ENCODE measurements around the gene NRTN.
"Not testable (repeated sequence)": the region's sequence is repeated elsewhere in the genome, so short reads cannot be mapped to it uniquely, and the experiment has no call there.

Gene NRTN

DNA sequence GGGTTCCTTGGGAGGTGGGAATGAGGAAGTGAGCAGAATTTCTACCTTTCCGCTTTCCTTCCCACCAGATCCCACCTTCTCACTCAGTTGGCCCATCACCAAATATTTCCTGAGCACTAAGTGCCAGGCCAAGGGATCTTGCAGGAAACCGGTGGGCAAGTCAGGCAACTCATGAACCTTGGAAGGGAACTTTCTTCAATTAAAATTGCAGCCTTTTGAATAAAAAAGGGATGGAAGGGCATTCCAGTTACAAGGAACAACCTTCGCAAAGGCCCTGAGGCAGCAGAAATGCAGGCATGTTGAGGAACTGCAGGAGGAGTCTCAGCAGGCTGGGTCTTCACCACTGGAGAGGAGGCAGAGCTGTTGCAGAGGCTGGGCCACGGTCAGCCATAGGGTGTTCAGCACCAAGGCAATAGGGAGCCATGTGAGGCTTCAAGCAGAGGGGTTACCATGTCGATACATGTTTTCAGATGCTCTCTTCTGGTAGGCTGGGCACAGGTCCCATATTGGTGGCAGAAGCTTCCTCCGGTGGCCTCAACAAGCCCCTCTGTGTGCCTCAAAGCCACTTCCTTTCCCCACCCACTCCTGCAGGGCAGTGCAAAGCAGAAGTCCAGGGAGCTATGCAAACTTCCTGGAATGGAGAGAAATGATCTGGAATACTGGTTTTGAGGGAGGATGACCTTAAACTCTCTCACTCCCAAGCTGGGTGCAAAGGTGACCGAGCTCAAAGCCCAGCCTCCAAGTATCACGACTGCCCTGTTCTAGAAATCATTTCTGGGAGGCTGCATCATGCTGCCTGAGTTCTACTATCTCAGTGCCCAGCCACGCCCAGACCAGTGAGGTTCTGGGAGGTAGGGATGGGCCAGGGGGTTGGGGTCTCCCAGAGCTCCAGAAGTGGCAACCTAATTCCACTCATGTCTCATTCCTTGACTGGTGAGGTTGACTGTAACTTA is 34.5 kb downstream of the NRTN start, which contains the start of gene FUT6:
Gene FUT6, minus strand, starts transcription at position 638 of the 953 bp plus-strand sequence. CDS start 7,135 bp downstream, outside the sequence.
- DNase-seq = no peak

DNA sequence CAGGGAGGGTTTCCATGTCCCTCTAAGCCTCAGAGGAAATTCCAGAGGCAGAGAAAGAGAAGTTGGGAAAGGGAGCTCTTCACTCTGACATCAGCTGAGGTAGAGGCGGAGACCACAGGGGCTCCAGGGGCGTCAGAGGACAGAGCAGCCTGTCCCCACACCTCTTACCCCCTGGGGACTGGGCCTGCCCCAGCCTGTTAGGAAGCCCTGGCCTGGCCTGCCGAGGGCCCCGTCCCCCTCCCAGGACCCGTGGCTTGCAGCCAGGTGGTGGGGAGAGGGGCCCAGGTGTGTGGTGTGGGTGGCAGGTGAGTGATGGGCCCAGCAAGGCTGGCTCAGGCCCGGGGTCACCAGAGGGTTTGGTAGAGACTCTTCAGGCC is 36.9 kb downstream of the NRTN start:
- DNase-seq = not testable (repeated sequence)

DNA sequence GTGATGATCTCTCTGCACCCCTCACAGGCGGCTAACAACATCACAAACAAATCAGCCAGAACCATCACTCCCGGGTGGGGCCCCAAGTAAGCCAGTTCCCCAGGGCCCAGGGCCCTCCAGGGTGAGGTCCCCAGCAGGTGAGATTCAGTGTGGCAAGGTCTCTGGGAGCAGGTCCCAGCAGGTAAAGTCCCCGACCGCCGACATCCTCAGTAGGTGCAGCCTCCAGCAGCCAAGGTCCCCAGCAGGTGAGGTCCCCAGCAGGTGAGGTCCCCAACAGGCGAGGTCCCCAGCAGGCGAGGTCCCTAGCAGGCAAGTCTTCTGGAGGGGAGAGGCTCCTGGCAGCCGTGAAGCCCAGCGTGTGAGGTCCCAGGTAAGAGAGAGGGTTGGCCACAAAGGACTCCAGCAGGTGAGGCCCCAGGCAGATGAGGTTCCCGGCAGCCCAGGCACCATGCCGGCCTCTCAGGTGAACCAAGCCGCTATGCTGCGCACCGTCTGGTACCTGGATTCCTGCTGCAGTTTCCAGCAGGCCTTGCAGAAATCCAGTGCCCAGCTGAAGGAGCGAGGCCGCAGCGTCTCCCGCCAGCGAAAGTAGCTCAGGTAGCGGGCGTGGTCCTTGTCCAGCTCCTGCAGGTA is 38.5 kb downstream of the NRTN start:
- no peak for DNase-seq

DNA sequence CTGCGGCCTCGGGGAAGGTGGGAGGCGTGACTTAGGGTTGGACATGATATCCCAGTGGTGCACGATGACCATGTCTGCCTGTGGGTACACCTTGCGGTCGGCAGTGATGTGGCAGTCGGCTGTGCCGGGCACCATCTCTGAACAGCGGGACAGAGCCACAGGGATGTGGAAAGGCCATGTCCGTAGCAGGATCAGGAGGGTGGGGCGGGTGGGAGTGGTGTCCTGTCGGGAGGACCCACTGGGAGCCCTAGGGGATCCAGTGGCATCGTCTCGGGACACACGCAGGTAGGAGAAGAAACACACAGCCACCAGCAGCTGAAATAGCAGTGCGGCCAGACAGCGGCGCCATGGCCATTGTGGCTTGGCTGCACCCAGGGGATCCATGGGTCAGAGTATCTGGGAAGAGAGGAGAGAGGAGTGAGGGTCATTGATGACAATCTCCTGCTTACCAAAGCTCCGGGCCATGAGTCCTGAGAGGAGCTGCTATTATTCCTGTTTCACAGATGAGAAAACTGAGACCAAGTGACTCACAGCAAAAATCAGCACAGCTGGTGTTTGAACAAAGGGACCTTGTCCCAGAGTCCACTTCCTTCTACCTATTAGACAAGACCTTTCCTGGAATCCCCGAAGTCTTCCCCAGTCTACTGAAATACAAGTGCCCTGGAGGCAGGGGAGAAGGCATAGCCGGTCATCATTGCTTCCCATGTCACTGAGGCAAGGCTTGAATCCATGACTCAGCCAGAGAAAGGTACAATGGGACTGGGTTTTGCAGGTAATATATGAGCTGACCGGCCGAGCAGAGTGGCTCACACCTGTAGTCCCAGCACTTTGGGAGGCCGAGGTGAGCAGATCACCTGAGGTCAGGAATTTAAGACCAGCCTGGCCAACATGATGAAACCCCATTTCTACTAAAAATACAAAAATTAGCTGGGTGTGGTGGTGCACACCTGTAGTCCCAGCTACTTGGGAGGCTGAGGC is 39.9 kb downstream of the NRTN start:
- no peak for DNase-seq

DNA sequence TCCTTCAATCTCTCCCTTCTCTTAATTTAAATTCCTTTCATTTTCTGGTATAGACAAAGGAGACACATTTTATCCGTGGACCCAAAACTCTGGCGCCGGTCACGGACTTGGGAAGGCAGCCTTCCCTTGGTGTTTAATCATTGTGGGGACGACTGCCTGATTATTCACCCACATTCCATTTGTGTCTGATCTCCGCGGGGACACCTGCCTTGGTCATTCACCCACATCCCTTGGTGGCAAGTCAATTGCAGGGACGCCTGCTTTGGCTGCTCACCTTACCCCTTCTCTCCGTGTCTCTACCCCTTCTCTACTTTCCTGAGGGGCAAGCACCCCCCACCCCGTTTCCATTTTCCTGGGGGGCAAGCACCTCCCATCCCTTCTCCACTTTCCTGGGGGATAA is 43.0 kb downstream of the NRTN start:
- not testable (repeated sequence) for DNase-seq

GRCh38 chr19:5848621-5849020 is 43.8 kb downstream of the NRTN start:
- not testable (repeated sequence) for DNase-seq

- no peak for DNase-seq
Observed at GRCh38 chr19:5850189-5850588, 45.3 kb downstream of the NRTN start.

- DNase-seq = no peak
Observed at GRCh38 chr19:5850743-5851293, 46.0 kb downstream of the NRTN start.

DNA sequence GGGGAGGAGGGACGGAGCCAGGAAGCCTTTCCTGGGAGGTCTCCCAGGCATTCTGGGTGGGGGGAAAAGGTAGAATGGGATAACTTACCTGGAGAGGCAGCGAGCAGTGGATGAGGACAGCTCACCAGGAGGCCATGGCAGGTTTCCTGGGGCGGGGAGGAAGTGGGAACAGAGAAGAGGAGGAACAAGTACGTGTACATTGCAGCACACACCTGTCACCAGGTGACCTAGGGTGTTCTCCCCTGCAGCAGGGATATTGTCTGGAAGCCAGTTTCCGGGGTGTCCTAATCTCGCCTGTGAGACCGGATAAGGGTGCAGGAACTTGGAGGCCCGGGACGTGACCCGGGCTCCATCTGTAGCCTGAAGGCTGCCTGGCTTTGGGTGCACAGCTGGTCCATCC is 46.4 kb downstream of the NRTN start, which contains the start of gene FUT3:
Gene FUT3, minus strand, starts transcription at position 148 of the 400 bp plus-strand sequence.
- DNase-seq = no peak

- not testable (repeated sequence) for DNase-seq
Observed at GRCh38 chr19:5854121-5854520, 49.3 kb downstream of the NRTN start.

DNA sequence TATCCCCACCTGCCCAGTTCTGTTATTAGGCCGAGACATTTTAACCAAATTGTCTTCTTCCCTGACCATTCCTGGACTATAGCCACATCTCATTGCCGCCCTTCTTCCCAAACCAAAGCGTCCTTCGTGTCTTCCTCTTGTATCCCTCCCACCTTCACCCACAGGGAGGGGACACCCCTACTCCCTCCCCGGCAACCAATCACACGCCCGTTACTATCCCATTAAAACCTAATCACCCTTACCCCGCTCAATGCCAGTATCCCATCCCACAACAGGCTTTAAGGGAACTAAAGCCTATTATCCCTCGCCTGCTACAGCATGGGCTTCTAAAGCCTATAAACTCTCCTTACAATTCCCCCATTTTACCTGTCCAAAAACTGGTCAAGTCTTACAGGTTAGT is 50.3 kb downstream of the NRTN start:
- not testable (repeated sequence) for DNase-seq

- no peak for DNase-seq
Observed at GRCh38 chr19:5857203-5858081, 52.6 kb downstream of the NRTN start.

GRCh38 chr19:5863030-5863665 is 58.3 kb downstream of the NRTN start:
- DNase-seq = no peak

- no peak for DNase-seq
Observed at GRCh38 chr19:5864013-5864720, 59.3 kb downstream of the NRTN start.

GRCh38 chr19:5864725-5865486 is 60.0 kb downstream of the NRTN start:
- no peak for DNase-seq

DNA sequence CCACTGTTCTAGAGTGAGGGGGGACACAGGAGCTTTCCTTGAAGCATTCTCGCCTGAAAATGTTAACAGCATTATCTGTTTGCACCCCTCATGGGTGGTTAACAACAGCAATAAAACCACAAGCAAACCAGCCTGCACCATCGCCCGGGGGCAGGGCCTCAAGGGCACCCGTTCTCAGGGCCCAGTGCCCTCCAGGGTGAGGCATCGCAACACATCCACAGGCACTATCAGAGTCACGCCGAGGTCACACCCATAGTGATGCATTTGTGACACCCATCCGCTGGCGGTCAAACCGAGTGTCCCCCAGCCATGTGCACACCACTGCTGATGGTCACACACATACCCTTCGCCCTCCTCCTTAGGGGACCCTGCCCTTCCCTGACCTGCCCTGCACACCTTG is 60.9 kb downstream of the NRTN start:
- DNase-seq = no peak

DNA sequence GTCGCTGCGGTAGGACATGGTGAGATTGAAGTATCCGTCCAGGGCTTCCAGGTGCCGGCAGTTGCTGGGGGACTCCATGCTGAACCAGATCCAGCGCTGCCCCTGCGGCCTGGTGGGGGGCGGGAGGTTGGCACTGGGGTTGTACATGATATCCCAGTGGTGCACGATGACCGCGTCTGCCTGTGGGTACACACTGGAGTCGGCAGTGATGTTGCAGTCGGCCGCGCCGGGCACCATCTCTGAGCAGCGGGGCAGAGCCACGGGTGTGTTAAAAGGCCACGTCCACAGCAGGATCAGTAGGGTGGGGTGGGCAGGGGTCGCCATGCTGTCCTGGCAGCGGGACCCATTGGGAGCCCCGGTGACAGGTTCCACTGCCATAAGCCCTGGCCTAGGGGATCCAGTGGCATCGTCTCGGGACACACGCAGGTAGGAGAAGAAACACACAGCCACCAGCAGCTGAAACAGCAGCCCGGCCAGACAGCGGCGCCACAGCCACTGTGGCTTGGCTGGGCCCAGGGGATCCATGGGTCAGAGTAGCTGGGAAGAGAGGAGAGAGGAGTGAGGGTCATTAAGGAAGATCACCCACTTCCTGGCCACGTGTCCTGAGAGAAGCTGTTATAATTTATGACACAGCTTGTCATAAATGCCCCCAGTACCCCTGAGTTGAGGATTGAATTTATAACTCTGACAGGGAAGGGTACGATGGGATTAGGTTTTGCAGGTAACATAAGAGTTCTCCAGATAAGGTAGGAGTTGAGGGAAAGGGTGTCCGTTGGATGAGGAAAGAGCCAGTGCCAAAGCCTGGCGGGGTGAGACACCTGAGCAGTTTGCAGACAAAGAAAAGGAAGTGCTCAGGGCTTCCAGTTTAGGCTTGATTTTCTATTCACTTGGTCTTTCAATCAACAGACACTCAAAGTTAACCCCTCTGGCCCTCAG is 62.6 kb downstream of the NRTN start:
- DNase-seq = no peak

DNA sequence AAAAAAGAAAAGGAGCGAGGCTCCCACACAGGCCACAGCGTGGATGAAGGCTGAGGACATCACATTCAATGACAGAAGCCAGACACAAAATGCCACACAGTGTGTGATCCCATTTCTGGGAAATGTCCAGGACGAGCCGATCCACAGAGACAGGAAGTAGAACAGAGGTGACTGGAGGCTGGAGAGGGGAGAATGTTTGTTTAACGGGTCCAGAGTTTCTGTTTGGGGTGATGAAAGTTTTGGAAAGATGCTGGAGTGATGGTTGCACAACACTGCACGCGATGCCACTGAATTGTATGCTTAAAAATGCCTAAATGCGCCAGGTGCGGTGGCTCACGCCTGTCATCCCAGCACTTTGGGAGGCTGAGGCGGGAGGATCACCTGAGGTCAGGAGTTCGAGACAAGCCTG is 66.1 kb downstream of the NRTN start:
- no peak for DNase-seq

Data from NCI-H2227 treated with DMSO at 0.1 percent for 48 hours (cell line).